ENCODE measurements around the gene PPT1. TPM values are rescaled to one million over a fixed set of nuclear protein-coding genes. Genes with fewer than 3 reads are reported as not detected.

Gene PPT1
- total RNA-seq, 1 donor from 2014 or later = 84.2 TPM

DNA sequence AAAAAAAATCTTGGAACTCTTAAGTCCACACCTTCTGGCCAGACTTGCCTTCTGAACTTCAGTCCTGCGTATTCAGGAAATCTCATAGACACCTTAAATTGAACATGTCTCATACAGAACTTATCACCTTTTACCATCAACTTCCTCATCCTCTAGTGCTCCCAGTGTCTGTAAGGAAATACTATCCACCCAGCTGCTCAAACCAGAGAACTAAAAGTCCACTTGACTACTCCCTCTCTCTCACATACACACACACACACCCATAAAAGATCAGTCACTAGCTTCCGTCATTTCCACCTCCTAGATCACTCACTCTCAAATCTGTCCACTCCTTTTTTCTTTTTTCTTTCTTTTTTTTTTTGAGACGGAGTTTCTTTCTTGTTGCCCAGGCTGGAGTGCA is 67.4 kb downstream of the PPT1 start:
- H3K27ac ChIP-seq = no peak overlapping the region
- TF ChIP-seq, protein P1, sequence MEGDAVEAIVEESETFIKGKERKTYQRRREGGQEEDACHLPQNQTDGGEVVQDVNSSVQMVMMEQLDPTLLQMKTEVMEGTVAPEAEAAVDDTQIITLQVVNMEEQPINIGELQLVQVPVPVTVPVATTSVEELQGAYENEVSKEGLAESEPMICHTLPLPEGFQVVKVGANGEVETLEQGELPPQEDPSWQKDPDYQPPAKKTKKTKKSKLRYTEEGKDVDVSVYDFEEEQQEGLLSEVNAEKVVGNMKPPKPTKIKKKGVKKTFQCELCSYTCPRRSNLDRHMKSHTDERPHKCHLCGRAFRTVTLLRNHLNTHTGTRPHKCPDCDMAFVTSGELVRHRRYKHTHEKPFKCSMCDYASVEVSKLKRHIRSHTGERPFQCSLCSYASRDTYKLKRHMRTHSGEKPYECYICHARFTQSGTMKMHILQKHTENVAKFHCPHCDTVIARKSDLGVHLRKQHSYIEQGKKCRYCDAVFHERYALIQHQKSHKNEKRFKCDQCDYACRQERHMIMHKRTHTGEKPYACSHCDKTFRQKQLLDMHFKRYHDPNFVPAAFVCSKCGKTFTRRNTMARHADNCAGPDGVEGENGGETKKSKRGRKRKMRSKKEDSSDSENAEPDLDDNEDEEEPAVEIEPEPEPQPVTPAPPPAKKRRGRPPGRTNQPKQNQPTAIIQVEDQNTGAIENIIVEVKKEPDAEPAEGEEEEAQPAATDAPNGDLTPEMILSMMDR (IDR thresholded peaks at IDR 0.05) = no peak
- H3K36me3 ChIP-seq = no peaks in the 10 kb centered on the region
- no peaks in the 10 kb centered on the region for H3K9me3 ChIP-seq
- H3K4me3 ChIP-seq = no peak overlapping the region
- H3K4me1 ChIP-seq = no peaks in the 10 kb centered on the region
- intact Hi-C loops (cut with DNase I) = loop anchor here (10.0 kb wide), 2 partner anchors 75 to 395 kb away; partner anchors contain the start of genes HEYL and MFSD2A
- H3K27me3 ChIP-seq = no peaks in the 10 kb centered on the region
- no peak for DNase-seq (ENCODE audit: low spot score in 2 of 2)

DNA sequence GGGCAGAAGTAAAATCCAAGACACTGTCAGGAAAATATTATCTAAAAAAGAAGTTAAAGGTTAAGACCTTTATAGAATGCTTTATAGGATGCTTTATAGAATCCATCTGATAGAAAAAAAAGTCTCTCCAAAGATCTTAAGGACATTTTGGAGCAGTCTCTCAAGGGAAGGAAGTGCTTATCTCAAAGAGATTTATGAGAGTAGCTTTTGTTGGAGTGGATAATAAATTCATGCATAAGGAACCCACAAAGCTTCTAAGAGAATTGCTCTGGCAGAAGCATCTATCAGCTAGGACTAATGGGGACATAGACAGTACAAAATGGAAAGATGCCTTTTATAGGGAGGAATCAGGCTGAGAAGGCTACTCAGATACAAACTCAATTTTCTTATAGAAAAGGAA is 69.4 kb downstream of the PPT1 start:
- Histone ChIP-seq H3K4me3 (no peak overlapping the region), H3K27me3 (no peaks in the 10 kb centered on the region), H3K27ac (no peak overlapping the region), H3K36me3 (no peaks in the 10 kb centered on the region), H3K9me3 (peaks cover 0 to 12% of the 10 kb centered on the region in 2 donors), H3K4me1 (no peaks in the 10 kb centered on the region)
- TF ChIP-seq, protein P1 (IDR thresholded peaks at IDR 0.05) = no peak
- no peak for DNase-seq (ENCODE audit: low spot score in 2 of 2)
- intact Hi-C loops (cut with DNase I) = no loop called here

DNA sequence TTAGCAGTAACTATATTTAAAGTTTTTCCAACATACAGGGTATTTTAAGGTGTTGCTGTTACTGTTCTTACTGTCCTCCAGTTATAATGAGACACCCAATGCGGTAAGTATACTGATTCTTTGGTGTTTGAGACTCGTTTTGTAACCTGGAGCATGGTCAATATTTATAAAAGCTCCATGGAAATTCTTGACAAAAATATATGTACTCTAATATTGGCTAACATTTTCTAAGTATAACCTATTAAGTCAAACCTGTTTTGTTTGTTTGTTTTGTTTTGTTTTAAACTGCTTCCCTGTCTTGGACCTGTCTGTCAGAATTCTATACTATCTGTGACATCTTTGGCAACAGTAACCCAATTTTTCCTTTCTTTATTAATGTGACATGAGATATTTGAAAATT is 72.4 kb downstream of the PPT1 start:
- H3K36me3 ChIP-seq = no peaks in the 10 kb centered on the region
- no peaks in the 10 kb centered on the region for H3K27me3 ChIP-seq
- H3K4me3 ChIP-seq = no peak overlapping the region
- TF ChIP-seq, protein P1 (IDR thresholded peaks at IDR 0.05) = no peak
- no peak for DNase-seq (ENCODE audit: low spot score in 2 of 2)
- no peaks in the 10 kb centered on the region for H3K4me1 ChIP-seq
- H3K27ac ChIP-seq = no peak overlapping the region
- intact Hi-C loops (cut with DNase I) = no loop called here
- H3K9me3 ChIP-seq = peaks cover 0 to 12% of the 10 kb centered on the region in 2 donors

DNA sequence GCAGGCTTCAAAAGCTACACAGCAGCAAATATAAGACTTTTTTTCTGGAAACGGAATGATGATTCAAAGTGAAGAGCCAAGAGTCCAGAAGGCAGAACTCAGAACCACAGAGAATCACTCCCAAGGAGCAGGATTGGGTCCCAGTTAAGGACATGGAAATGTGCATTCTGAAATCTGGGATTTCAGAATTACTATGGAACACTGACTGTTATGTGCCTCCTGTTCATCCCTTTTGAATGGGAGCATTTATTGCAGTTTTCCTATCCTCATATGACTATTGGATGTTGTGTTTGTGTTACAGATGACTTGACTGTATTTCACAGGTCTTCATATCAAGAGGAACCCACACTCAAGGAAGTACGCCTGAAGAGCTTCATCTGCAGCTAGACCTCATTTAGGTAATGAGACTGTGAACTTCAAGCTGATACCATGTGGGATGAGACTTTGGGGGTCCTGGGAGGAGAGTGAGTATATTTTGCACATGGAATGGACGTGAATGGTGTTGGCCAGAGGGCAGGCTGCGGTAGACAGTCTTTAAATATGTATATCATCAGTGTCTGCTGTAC is 73.6 kb downstream of the PPT1 start:
- Histone ChIP-seq H3K4me3 (no peak overlapping the region), H3K27me3 (no peaks in the 10 kb centered on the region), H3K27ac (no peak overlapping the region), H3K36me3 (no peaks in the 10 kb centered on the region), H3K4me1 (no peaks in the 10 kb centered on the region), H3K9me3 (peaks cover 0 to 12% of the 10 kb centered on the region in 2 donors)
- DNase-seq (ENCODE audit: low spot score in 2 of 2) = no peak
- intact Hi-C loops (cut with DNase I) = no loop called here
- TF ChIP-seq, protein P1 (IDR thresholded peaks at IDR 0.05) = no peak

Other genes starting within 250 kb of the PPT1 start
- gene TRIT1, start 213.7 kb downstream of the PPT1 start, total RNA-seq = 12.2 TPM
- 22.1 TPM for gene MYCL, start 195.3 kb downstream of the PPT1 start, total RNA-seq
- 0.32 TPM for gene MFSD2A, start 142.1 kb downstream of the PPT1 start, total RNA-seq
- 252 TPM for gene CAP1, start 56.5 kb downstream of the PPT1 start, total RNA-seq
- gene RLF, start 64.1 kb upstream of the PPT1 start, total RNA-seq = 7.1 TPM
- gene TMCO2, start 150.7 kb upstream of the PPT1 start, total RNA-seq = not detected
- 61.8 TPM for gene ZMPSTE24, start 161.0 kb upstream of the PPT1 start, total RNA-seq
- gene COL9A2, start 220.0 kb upstream of the PPT1 start, total RNA-seq = 4.5 TPM